DOHH2 (cell line): ENCODE data around the gene TMEM260.

Experiments used
- H3F3A ChIP-seq: fragments of 200-600 bp; sonication (generic), shearing (Covaris generic); 2 replicates; pipeline ENCODE4 v1.6.0; 2016; ENCODE audit warnings: antibody characterized with exemption, mild to moderate bottlenecking; ENCODE audit not compliant: control insufficient read depth, insufficient read depth
- H3K27ac ChIP-seq: fragments of 200-600 bp; sonication (generic); 2 replicates; pipeline ENCODE4 v1.5.1; 2014; ENCODE audit warnings: low read depth, mild to moderate bottlenecking, low read length, moderate library complexity
- H3K27me3 ChIP-seq: fragments of 200-600 bp; sonication (generic); 2 replicates; pipeline ENCODE4 v1.6.1; 2014; ENCODE audit warnings: mild to moderate bottlenecking, low read length, mixed read lengths; ENCODE audit not compliant: control insufficient read depth
- H3K36me3 ChIP-seq: fragments of 200-600 bp; sonication (generic); 2 replicates; pipeline ENCODE4 v1.6.1; 2014; ENCODE audit warnings: mild to moderate bottlenecking, low read length, moderate library complexity, mixed read lengths; ENCODE audit not compliant: control insufficient read depth
- H3K4me1 ChIP-seq: fragments of 200-600 bp; sonication (generic); 2 replicates; pipeline ENCODE4 v1.6.1; 2014; ENCODE audit warnings: mild to moderate bottlenecking, low read length, mixed read lengths; ENCODE audit not compliant: control insufficient read depth
- H3K4me2 ChIP-seq: fragments of 200-600 bp; sonication (generic); 2 replicates; pipeline ENCODE4 v1.6.0; 2014; ENCODE audit warnings: mild to moderate bottlenecking, low read length, moderate library complexity
- H3K4me3 ChIP-seq: fragments of 200-600 bp; sonication (generic); 2 replicates; pipeline ENCODE4 v1.5.1; 2014; ENCODE audit warnings: mild to moderate bottlenecking, low read length, mixed read lengths
- H3K79me2 ChIP-seq: fragments of 200-600 bp; sonication (generic); 2 replicates; pipeline ENCODE4 v1.6.1; 2014; ENCODE audit warnings: mild to moderate bottlenecking, low read length, mixed read lengths; ENCODE audit not compliant: control insufficient read depth
- H3K9me2 ChIP-seq: fragments of 200-600 bp; sonication (generic); replicated peaks from 2 replicates; pipeline ENCODE4 v1.6.1; 2014; ENCODE audit warnings: mild to moderate bottlenecking, low read length, mixed read lengths; ENCODE audit not compliant: control insufficient read depth
- H3K9me3 ChIP-seq: fragments of 200-600 bp; sonication (generic); 2 replicates; pipeline ENCODE4 v1.6.1; 2014; ENCODE audit warnings: antibody characterized with exemption, low read length, mixed read lengths; ENCODE audit not compliant: control insufficient read depth, insufficient read depth
- H4K20me1 ChIP-seq: fragments of 200-600 bp; sonication (generic); 2 replicates; pipeline ENCODE4 v1.6.0; 2014; ENCODE audit warnings: low read depth, mild to moderate bottlenecking, antibody characterized with exemption, low read length, moderate library complexity; ENCODE audit not compliant: control insufficient read depth, insufficient read depth
- CTCF ChIP-seq: fragments of 200-600 bp; sonication (generic); IDR thresholded peaks from one replicate; pipeline ENCODE4 v1.5.1; 2014; ENCODE audit warnings: antibody characterized with exemption, mild to moderate bottlenecking, low read depth, low read length; ENCODE audit not compliant: poor library complexity, severe bottlenecking
- EZH2phosphoT487 ChIP-seq: fragments of 200-600 bp; sonication (generic); IDR thresholded peaks from 2 replicates; pipeline ENCODE4 v1.6.1; 2017; ENCODE audit warnings: borderline replicate concordance, mild to moderate bottlenecking, antibody characterized with exemption, low read length, moderate library complexity, mixed read lengths

TMEM260 gene

GRCh38 chr14:56579345-56580220, at the start of gene TMEM260:
Gene TMEM260, plus strand, starts transcription at chr14:56579798. Its CDS starts 117 bp downstream, at chr14:56579915.
- H3K9me3 ChIP-seq, result no peaks in the 10 kb centered on the region
- peak within 1 kb of the TSS; percentile 30; the same call in 1 of the 2 replicates for H3K27ac ChIP-seq
- H3F3A ChIP-seq, result no peaks in the 10 kb centered on the region
- H3K4me2 ChIP-seq, result peak within 1 kb of the TSS; percentile 96
- H3K4me3 ChIP-seq, result peak within 1 kb of the TSS; percentile 99
- H4K20me1 ChIP-seq, result peaks cover 25% of the 10 kb centered on the region; the same call in 1 of the 2 replicates
- H3K27me3 ChIP-seq, result no peaks in the 10 kb centered on the region
- H3K4me1 ChIP-seq, result peaks cover 12% of the 10 kb centered on the region
- peaks cover 7% of the 10 kb centered on the region; the same call in 1 of the 2 replicates for H3K36me3 ChIP-seq
- peaks cover 49% of the 10 kb centered on the region for H3K79me2 ChIP-seq
- H3K9me2 ChIP-seq, result no peaks in the 10 kb centered on the region
- TF ChIP-seq CTCF (peak; percentile 80), EZH2phosphoT487 (no peak)

GRCh38 chr14:56532546-56532945, 47.1 kb upstream of the TMEM260 start:
- H3K27me3 ChIP-seq, result no peaks in the 10 kb centered on the region
- no peak overlapping the region for H3K4me3 ChIP-seq
- H3K4me2 ChIP-seq, result no peak overlapping the region
- no peaks in the 10 kb centered on the region for H4K20me1 ChIP-seq
- no peak overlapping the region for H3K27ac ChIP-seq
- no peaks in the 10 kb centered on the region for H3F3A ChIP-seq
- no peaks in the 10 kb centered on the region for H3K9me3 ChIP-seq
- H3K9me2 ChIP-seq, result no peaks in the 10 kb centered on the region
- H3K79me2 ChIP-seq, result no peaks in the 10 kb centered on the region
- no peaks in the 10 kb centered on the region for H3K36me3 ChIP-seq
- no peak for TF ChIP-seq EZH2phosphoT487
- TF ChIP-seq CTCF, result no peak
- H3K4me1 ChIP-seq, result no peaks in the 10 kb centered on the region

- H3K79me2 ChIP-seq, result no peaks in the 10 kb centered on the region
- no peak overlapping the region for H3K27ac ChIP-seq
- no peaks in the 10 kb centered on the region for H3K4me1 ChIP-seq
- H3K4me3 ChIP-seq, result no peak overlapping the region
- H3K36me3 ChIP-seq, result no peaks in the 10 kb centered on the region
- no peaks in the 10 kb centered on the region for H3F3A ChIP-seq
- no peaks in the 10 kb centered on the region for H3K9me3 ChIP-seq
- H3K9me2 ChIP-seq, result no peaks in the 10 kb centered on the region
- no peak for TF ChIP-seq EZH2phosphoT487
- TF ChIP-seq CTCF, result no peak
- H3K27me3 ChIP-seq, result no peaks in the 10 kb centered on the region
- no peaks in the 10 kb centered on the region for H4K20me1 ChIP-seq
- no peak overlapping the region for H3K4me2 ChIP-seq
Measured at GRCh38 chr14:56534656-56535055, 44.9 kb upstream of the TMEM260 start.
